ENCODE measurements around the gene AVPR2. TPM values are rescaled to one million over a fixed set of nuclear protein-coding genes. Genes with fewer than 3 reads are reported as not detected.

The AVPR2 gene
- total and polyA plus RNA-seq, 4 donors = 0.11 to 0.24 (median 0.21) TPM; not detected in 1

DNA sequence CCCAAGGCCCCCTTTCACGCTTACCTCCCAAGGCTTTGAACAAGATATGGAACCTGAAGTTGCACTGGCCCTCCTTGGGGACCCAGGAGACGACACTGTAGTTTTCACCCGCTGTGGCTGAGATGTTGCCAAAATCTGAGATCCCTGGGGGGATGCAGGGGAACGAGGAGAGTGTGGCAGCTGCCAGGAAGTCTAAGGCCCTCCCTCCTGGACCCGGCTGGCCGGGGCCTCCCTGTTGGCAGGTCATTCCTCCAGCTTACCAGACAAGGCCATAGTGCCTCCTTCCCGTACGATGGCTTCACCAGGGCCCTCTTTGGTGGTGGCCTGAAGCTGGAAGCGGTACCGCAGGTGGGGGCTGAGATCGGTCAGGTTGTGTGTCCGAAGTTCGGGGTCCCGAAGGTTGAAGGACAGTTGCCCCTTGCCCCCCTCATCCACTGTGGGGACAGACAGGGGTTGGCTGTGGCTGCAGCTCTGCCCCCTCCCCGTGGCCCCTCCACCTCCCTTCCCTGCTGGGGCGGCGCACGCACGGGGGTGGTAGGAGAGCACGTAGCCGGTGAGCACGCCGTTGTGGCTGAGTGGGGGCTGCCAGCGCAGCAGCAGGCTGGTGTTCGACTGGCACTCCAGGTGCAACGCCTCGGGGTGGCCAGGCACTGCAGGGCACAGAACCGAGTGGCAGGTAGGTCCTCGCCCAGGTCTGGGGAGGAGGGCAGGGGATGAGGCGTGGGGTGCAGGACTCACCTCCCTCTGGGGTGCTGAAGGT, 39.7 kb upstream of the AVPR2 start:
- no peak for DNase-seq (ENCODE audit: low read depth in 4 of 6, low spot score in 6 of 6)
- 81% methylated on average over 29 of the region's 30 CpGs for whole genome bisulfite sequencing (ENCODE audit: insufficient coverage)
- Histone ChIP-seq H3K36me3 (ENCODE audit: control insufficient read depth, insufficient read depth, low read length) (peaks cover 76% of the 10 kb centered on the region), H3K9me3 (ENCODE audit: control insufficient read depth, insufficient read depth, low read length) (no peaks in the 10 kb centered on the region), H3K27me3 (ENCODE audit: control insufficient read depth, insufficient read depth, low read length) (no peaks in the 10 kb centered on the region), H3K4me3 (ENCODE audit: low read depth, low read length) (no peak overlapping the region), H3K4me1 (ENCODE audit: control insufficient read depth, insufficient read depth, low read length) (peaks cover 3% of the 10 kb centered on the region), H3K27ac (ENCODE audit: low read depth, low read length) (no peak overlapping the region)

DNA sequence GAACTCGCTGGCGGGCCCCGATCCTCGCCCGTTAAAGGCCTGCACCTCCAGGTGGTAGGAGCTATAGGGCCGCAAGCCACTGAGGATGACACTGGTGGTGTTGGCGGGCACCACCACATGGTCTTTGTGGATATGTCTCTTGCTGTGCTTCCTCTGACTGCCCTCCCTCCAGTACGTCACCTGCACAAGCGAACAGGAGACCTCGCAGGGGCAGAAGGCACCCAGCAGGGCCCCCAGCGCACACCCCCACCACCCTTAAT, 39.2 kb upstream of the AVPR2 start:
- DNase-seq (ENCODE audit: low read depth in 4 of 6, low spot score in 6 of 6) = no peak
- Histone ChIP-seq H3K36me3 (ENCODE audit: control insufficient read depth, insufficient read depth, low read length) (peaks cover 81% of the 10 kb centered on the region), H3K4me1 (ENCODE audit: control insufficient read depth, insufficient read depth, low read length) (peaks cover 3% of the 10 kb centered on the region), H3K27me3 (ENCODE audit: control insufficient read depth, insufficient read depth, low read length) (no peaks in the 10 kb centered on the region), H3K27ac (ENCODE audit: low read depth, low read length) (no peak overlapping the region), H3K4me3 (ENCODE audit: low read depth, low read length) (no peak overlapping the region), H3K9me3 (ENCODE audit: control insufficient read depth, insufficient read depth, low read length) (no peaks in the 10 kb centered on the region)
- WGBS (ENCODE audit: insufficient coverage) = 92% methylated on average over 10 of the region's 11 CpGs

DNA sequence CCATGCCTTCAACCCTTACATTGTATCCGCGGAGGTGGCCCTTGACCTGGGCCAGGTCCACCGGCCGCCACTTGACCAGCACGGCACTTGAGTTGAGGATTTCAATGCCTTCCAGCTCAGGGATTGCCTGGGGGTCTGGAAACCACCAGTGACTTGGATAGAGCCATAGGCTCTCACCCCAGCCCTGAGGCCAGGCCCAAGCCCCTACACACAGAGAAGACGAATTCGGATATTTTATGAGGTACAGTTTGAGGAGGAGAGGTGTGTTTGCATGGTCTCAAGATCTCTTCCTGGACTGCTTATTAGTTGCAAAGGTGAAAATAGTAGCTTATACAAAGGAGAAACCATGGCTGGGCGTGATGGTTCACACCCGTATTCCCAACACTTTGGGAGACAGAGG, 38.8 kb upstream of the AVPR2 start:
- H3K4me3 ChIP-seq (ENCODE audit: low read depth, low read length) = no peak overlapping the region
- no peaks in the 10 kb centered on the region for H3K27me3 ChIP-seq (ENCODE audit: control insufficient read depth, insufficient read depth, low read length)
- peaks cover 3% of the 10 kb centered on the region for H3K4me1 ChIP-seq (ENCODE audit: control insufficient read depth, insufficient read depth, low read length)
- no peaks in the 10 kb centered on the region for H3K9me3 ChIP-seq (ENCODE audit: control insufficient read depth, insufficient read depth, low read length)
- WGBS (ENCODE audit: insufficient coverage) = 78% methylated on average over 3 of the region's 9 CpGs
- DNase-seq (ENCODE audit: low read depth in 4 of 6, low spot score in 6 of 6) = no peak
- no peak overlapping the region for H3K27ac ChIP-seq (ENCODE audit: low read depth, low read length)
- H3K36me3 ChIP-seq (ENCODE audit: control insufficient read depth, insufficient read depth, low read length) = peaks cover 84% of the 10 kb centered on the region

DNA sequence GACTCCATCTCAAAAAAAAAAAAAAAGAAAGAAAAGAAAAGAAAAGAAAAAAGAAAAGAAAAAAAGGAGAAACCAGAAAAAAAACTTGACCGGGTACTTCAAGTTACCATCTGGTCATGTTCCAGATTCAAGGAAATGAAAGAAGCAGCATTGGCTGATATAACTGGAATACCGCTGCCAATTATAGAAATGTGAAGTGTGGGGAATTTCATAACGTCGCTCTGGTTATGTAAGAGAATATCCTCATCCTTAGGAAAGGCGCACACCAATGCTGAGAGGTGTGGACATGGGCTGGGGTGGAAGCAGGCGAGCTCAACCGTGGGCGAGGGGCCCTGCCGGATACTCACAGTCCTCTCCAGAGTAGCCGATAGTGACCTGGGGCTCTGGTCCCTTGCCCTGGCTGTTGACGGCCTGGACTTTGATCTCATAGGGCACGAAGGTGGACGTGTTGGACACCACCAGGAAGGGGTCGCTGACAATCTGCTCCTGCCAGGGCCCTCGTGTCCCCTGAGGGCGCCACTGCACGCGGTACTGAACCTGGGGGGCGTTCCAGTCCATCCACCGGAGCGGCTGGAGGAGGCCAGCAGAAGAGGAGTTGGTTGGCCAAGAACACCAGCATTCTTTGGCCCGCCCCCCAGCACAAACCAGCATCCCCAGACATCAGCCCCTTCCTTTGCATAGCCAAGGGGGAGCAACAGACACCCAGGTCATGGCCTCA, 38.0 kb upstream of the AVPR2 start:
- no peak overlapping the region for H3K4me3 ChIP-seq (ENCODE audit: low read depth, low read length)
- peaks cover 3% of the 10 kb centered on the region for H3K4me1 ChIP-seq (ENCODE audit: control insufficient read depth, insufficient read depth, low read length)
- H3K9me3 ChIP-seq (ENCODE audit: control insufficient read depth, insufficient read depth, low read length) = no peaks in the 10 kb centered on the region
- H3K27me3 ChIP-seq (ENCODE audit: control insufficient read depth, insufficient read depth, low read length) = no peaks in the 10 kb centered on the region
- peaks cover 84% of the 10 kb centered on the region for H3K36me3 ChIP-seq (ENCODE audit: control insufficient read depth, insufficient read depth, low read length)
- WGBS (ENCODE audit: insufficient coverage) = 86% methylated on average over 20 of the region's 22 CpGs
- no peak overlapping the region for H3K27ac ChIP-seq (ENCODE audit: low read depth, low read length)
- no peak for DNase-seq (ENCODE audit: low read depth in 4 of 6, low spot score in 6 of 6)

DNA sequence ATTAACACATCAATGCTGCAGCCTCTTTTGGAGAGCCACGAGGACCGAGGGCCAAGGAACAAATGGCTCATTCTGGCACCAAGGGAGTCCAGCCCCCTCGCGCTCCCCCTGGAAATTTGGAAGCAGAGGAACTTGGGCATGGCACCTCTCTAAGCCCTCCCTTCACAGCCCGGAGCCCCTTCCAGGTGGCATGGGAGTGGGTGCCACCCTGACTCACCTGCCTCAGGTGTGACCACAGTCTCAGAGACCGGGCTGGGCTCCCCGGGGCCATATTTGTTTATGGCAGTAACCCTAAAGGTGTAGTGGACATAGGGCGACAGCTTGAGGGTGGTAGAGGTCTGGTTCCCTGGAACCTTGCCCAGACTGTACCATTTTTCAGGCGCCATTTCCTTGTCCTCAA, 37.3 kb upstream of the AVPR2 start:
- 76% methylated on average over 7 of the region's 9 CpGs for WGBS (ENCODE audit: insufficient coverage)
- Histone ChIP-seq H3K27ac (ENCODE audit: low read depth, low read length) (no peak overlapping the region), H3K4me3 (ENCODE audit: low read depth, low read length) (no peak overlapping the region), H3K36me3 (ENCODE audit: control insufficient read depth, insufficient read depth, low read length) (peaks cover 83% of the 10 kb centered on the region), H3K4me1 (ENCODE audit: control insufficient read depth, insufficient read depth, low read length) (peaks cover 6% of the 10 kb centered on the region), H3K9me3 (ENCODE audit: control insufficient read depth, insufficient read depth, low read length) (no peaks in the 10 kb centered on the region), H3K27me3 (ENCODE audit: control insufficient read depth, insufficient read depth, low read length) (no peaks in the 10 kb centered on the region)
- no peak for DNase-seq (ENCODE audit: low read depth in 4 of 6, low spot score in 6 of 6)

DNA sequence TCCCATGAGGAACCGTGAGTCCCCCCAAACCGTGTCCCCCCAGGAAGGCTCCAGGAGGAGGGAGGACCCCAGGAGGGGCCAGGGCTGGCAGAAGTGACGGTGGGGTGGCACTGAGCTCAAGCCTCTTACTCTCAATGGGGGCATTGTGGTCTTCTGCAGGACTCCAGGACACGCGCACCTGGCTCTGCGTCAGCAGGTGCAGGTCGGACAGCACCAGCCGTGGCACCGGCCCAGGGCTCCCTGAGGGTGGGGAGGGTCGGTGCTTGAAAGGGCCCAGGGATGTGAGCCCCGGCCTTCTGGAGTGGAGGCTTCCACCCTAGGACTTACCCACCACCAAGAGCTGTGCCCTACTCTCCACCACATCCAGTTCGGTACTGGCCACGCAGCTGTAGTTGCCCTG, 36.8 kb upstream of the AVPR2 start:
- WGBS (ENCODE audit: insufficient coverage) = 90% methylated on average over 12 of the region's 13 CpGs
- Histone ChIP-seq H3K4me1 (ENCODE audit: control insufficient read depth, insufficient read depth, low read length) (peaks cover 9% of the 10 kb centered on the region), H3K27ac (ENCODE audit: low read depth, low read length) (no peak overlapping the region), H3K27me3 (ENCODE audit: control insufficient read depth, insufficient read depth, low read length) (no peaks in the 10 kb centered on the region), H3K9me3 (ENCODE audit: control insufficient read depth, insufficient read depth, low read length) (no peaks in the 10 kb centered on the region), H3K36me3 (ENCODE audit: control insufficient read depth, insufficient read depth, low read length) (peaks cover 84% of the 10 kb centered on the region), H3K4me3 (ENCODE audit: low read depth, low read length) (no peak overlapping the region)
- no peak for DNase-seq (ENCODE audit: low read depth in 4 of 6, low spot score in 6 of 6)

DNA sequence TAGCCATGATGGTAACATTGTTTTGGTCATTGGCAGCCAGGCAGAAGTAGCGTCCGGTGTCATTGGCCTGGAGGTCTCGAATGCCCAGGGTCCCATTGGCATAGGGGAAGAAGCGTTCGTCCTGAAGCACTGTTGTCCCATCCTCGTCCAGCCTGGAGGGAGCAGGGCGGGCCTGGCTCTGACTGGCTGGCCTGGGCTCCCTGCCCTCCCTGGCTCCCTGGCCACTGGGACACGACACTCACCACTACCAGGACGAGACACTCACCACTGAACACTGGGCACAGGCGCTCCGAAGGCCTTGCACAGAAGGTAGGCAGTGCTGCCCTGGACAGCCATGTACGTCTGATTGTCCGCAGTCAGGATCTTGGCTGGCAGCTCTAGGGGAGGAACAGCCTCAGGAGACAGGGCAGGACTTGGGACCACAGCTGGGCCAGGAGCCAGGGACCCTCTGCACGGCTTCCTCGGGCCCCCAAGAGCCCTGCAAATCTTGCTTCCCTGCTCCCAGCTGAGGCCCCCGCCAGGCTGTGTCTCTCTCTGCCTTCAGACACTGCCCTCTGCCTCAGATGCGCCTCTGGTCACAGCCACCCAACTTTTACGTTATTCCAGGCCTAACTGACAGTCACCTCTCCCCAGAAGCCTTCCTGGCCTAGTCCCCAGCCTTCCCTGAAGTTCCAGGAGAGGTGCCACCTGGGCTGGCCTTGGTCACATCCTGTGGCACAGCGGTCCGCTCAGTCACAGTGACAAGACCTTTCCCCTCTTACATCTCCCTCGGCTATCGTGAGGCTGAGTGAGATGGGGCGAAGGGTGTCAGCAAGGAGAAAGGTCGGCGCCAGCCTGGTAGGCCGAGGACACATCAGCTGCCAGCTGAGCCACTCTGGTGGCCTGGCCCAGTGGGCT, 35.6 kb upstream of the AVPR2 start:
- no peak overlapping the region for H3K27ac ChIP-seq (ENCODE audit: low read depth, low read length)
- peaks cover 74% of the 10 kb centered on the region for H3K36me3 ChIP-seq (ENCODE audit: control insufficient read depth, insufficient read depth, low read length)
- no peak overlapping the region for H3K4me3 ChIP-seq (ENCODE audit: low read depth, low read length)
- no peak for DNase-seq (ENCODE audit: low read depth in 4 of 6, low spot score in 6 of 6)
- WGBS (ENCODE audit: insufficient coverage) = 80% methylated on average over 23 of the region's 26 CpGs
- no peaks in the 10 kb centered on the region for H3K27me3 ChIP-seq (ENCODE audit: control insufficient read depth, insufficient read depth, low read length)
- H3K9me3 ChIP-seq (ENCODE audit: control insufficient read depth, insufficient read depth, low read length) = no peaks in the 10 kb centered on the region
- peaks cover 13% of the 10 kb centered on the region for H3K4me1 ChIP-seq (ENCODE audit: control insufficient read depth, insufficient read depth, low read length)

DNA sequence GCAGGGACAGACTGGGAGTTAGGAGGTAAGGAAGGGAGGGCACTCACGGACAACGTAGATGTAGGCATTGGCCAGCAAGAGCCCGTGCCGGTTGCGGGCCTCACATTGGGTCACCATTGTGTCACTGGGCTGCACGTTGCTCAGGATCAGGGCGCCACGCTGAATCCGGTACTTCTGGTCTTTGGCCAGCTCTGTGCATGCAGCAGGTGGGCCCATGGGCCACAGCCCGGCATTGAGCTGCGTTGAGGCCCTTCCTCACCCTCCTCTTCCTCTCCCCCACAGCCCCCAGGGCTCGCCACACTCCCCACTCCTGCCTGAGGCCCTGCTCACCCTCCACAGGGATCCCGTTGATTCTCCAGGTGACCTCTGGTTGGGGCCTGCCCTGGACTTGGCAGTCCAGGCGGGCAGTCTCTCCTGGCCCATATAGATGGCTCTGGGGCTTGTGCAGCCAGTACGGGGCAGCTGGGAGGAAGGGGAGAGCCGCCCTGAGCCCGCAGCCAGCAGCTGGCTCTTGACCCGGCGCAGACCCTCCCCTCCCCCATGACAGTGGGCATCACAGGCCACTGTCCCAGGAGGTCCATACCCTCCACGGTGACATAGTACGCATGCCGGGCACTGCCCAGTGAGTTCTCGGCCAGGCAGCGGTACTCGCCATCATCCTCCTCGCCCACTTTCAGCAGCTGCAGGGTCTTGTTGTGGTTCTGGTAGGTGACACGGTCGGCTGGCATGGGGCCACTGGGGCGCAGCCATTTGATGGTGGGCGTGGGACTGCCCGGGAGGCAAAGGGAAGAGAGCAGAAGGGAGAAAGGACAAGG, 34.8 kb upstream of the AVPR2 start:
- no peak for DNase-seq (ENCODE audit: low read depth in 4 of 6, low spot score in 6 of 6)
- H3K27me3 ChIP-seq (ENCODE audit: control insufficient read depth, insufficient read depth, low read length) = no peaks in the 10 kb centered on the region

DNA sequence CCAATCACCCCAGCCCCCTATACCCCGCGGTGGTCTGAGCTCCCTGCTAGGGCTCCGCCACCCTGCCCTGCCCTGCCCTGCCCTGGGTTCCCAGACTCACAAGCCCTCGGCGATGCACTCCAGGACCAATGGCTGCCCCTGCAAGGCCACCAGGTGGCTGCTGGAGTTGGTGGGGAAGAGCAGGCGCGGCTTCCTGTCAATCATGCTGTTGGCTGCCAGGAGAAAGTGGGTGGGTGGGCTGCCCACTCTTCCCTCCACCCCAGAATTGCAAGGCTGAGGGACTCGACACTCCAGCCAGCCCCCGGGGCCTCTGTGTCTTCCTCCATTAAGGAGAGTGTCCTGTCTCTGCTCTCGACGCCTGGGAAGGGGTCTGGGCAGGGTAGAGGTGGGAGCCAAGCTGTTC, 34.2 kb upstream of the AVPR2 start:
- peaks cover 20% of the 10 kb centered on the region for H3K4me1 ChIP-seq (ENCODE audit: control insufficient read depth, insufficient read depth, low read length)
- no peaks in the 10 kb centered on the region for H3K9me3 ChIP-seq (ENCODE audit: control insufficient read depth, insufficient read depth, low read length)
- H3K27ac ChIP-seq (ENCODE audit: low read depth, low read length) = no peak overlapping the region
- H3K4me3 ChIP-seq (ENCODE audit: low read depth, low read length) = no peak overlapping the region
- peaks cover 60% of the 10 kb centered on the region for H3K36me3 ChIP-seq (ENCODE audit: control insufficient read depth, insufficient read depth, low read length)
- DNase-seq (ENCODE audit: low read depth in 4 of 6, low spot score in 6 of 6) = no peak
- 70% methylated on average over 5 of the region's 11 CpGs for WGBS (ENCODE audit: insufficient coverage)
- no peaks in the 10 kb centered on the region for H3K27me3 ChIP-seq (ENCODE audit: control insufficient read depth, insufficient read depth, low read length)

More for the DNA sequence above, 34.8 kb upstream of the AVPR2 start:
- peaks cover 16% of the 10 kb centered on the region for H3K4me1 ChIP-seq (ENCODE audit: control insufficient read depth, insufficient read depth, low read length)
- peaks cover 66% of the 10 kb centered on the region for H3K36me3 ChIP-seq (ENCODE audit: control insufficient read depth, insufficient read depth, low read length)
- no peak overlapping the region for H3K4me3 ChIP-seq (ENCODE audit: low read depth, low read length)
- WGBS (ENCODE audit: insufficient coverage) = 82% methylated on average over 25 of the region's 31 CpGs
- no peaks in the 10 kb centered on the region for H3K9me3 ChIP-seq (ENCODE audit: control insufficient read depth, insufficient read depth, low read length)
- H3K27ac ChIP-seq (ENCODE audit: low read depth, low read length) = no peak overlapping the region

Data from spinal cord (tissue), 10 donors.